K562 (cell line): ENCODE results near the gene PUDP.
"Not testable (repeated sequence)": the region's sequence is repeated elsewhere in the genome, so short reads cannot be mapped to it uniquely, and the experiment has no call there.

Source experiments
- FOS ChIP-seq: IDR thresholded peaks from 3 replicates; pipeline ENCODE4 v1.6.1; 2011; ENCODE audit not compliant: insufficient read length; ENCODE audit errors: extremely low read depth
- HCFC1 ChIP-seq: IDR thresholded peaks from 2 replicates; pipeline ENCODE4 v1.6.1; 2012; ENCODE audit warnings: low read depth, low read length, improper control_type of control experiment
- HNRNPH1 ChIP-seq: fragments of 200-400 bp; formaldehyde crosslinking; optimal IDR thresholded peaks from 2 replicates; pipeline ENCODE3; 2017; ENCODE audit warnings: low read depth, mild to moderate bottlenecking, low read length, moderate library complexity
- NFIC ChIP-seq: fragments of 450-650 bp; IDR thresholded peaks from 2 replicates; pipeline ENCODE4 v1.6.1; 2017; ENCODE audit warnings: mild to moderate bottlenecking, inconsistent platforms
- ZNF764 ChIP-seq: fragments of 250-450 bp; sonication (Bioruptor Pico); IDR thresholded peaks from 2 replicates; pipeline ENCODE4 v1.4.0; 2020; ENCODE audit warnings: low read depth, mild to moderate bottlenecking, moderate library complexity
- TF ChIP-seq, protein P1 (sequence below), 3 experiments: fragments of 200-800 bp in 1 of 3; fragments of 250-450 bp in 1 of 3; fragments of 450-650 bp in 1 of 3; sonication (Bioruptor Pico) in 1 of 3; sonication (Bioruptor generic) in 1 of 3; formaldehyde crosslinking in 1 of 3; IDR thresholded peaks; 2 replicates each; pipeline versions ENCODE4 v1.6.1 to v1.8.0; 2016 to 2022; ENCODE audit warnings: mild to moderate bottlenecking in 2 of 3, missing genetic modification characterization in 2 of 3, missing compliant biosample characterization in 1 of 3, moderate library complexity in 1 of 3
- TF ChIP-seq, protein P2 (sequence below), 3 experiments: IDR thresholded peaks in 2 of 3; conservative IDR thresholded peaks in 1 of 3; 2 replicates each; pipeline ENCODE4 v1.5.1; 2011 to 2012; ENCODE audit warnings: low read length in 3 of 3, mild to moderate bottlenecking in 3 of 3, control low read depth in 2 of 3, improper control_type of control experiment in 1 of 3, inconsistent platforms in 1 of 3, low read depth in 1 of 3, mixed read lengths in 1 of 3, moderate library complexity in 1 of 3; ENCODE audit not compliant: insufficient read depth in 2 of 3
- TF ChIP-seq, protein P3 (sequence below): sonication (generic); formaldehyde crosslinking; IDR thresholded peaks from 2 replicates; pipeline ENCODE4 v1.8.0; 2022; ENCODE audit warnings: mild to moderate bottlenecking, missing genetic modification reagents
- TF ChIP-seq, protein P4 (sequence below): fragments of 450-650 bp; IDR thresholded peaks from 2 replicates; pipeline ENCODE4 v1.6.1; 2017; ENCODE audit warnings: antibody characterized with exemption, mild to moderate bottlenecking
- TF ChIP-seq, protein P5 (sequence below): sonication (generic); formaldehyde crosslinking; IDR thresholded peaks from 2 replicates; pipeline ENCODE4 v1.8.0; 2022; ENCODE audit warnings: mild to moderate bottlenecking, missing genetic modification reagents, borderline replicate concordance

DNA sequence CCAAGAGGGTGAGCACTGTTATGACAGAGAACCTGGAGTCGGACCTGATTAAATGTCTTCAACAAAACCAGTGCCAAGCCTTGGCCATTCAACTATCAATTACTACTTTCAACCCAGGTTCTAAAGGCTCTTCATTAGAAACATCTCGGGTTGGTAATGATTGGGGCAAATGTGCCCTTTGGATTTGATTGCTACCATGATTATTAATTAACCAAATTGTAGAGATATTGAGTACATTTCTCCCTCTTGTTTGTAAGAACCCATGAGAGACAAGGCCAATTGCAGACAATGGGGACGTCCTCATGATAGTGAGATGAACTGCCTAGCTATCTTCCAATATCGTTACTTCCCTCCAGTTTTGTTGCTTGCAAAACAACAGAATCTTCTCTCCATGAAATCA, 137.1 kb downstream of the PUDP start:
- not testable (repeated sequence) for TF ChIP-seq HCFC1; NFIC; FOS; ZNF764 (CRISPR knock-in tag); HNRNPH1
- TF ChIP-seq, protein P1, sequence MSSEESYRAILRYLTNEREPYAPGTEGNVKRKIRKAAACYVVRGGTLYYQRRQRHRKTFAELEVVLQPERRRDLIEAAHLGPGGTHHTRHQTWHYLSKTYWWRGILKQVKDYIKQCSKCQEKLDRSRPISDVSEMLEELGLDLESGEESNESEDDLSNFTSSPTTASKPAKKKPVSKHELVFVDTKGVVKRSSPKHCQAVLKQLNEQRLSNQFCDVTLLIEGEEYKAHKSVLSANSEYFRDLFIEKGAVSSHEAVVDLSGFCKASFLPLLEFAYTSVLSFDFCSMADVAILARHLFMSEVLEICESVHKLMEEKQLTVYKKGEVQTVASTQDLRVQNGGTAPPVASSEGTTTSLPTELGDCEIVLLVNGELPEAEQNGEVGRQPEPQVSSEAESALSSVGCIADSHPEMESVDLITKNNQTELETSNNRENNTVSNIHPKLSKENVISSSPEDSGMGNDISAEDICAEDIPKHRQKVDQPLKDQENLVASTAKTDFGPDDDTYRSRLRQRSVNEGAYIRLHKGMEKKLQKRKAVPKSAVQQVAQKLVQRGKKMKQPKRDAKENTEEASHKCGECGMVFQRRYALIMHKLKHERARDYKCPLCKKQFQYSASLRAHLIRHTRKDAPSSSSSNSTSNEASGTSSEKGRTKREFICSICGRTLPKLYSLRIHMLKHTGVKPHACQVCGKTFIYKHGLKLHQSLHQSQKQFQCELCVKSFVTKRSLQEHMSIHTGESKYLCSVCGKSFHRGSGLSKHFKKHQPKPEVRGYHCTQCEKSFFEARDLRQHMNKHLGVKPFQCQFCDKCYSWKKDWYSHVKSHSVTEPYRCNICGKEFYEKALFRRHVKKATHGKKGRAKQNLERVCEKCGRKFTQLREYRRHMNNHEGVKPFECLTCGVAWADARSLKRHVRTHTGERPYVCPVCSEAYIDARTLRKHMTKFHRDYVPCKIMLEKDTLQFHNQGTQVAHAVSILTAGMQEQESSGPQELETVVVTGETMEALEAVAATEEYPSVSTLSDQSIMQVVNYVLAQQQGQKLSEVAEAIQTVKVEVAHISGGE (CRISPR knock-in tag; IDR thresholded peaks at IDR 0.05), result not testable (repeated sequence)
- TF ChIP-seq, protein P2, sequence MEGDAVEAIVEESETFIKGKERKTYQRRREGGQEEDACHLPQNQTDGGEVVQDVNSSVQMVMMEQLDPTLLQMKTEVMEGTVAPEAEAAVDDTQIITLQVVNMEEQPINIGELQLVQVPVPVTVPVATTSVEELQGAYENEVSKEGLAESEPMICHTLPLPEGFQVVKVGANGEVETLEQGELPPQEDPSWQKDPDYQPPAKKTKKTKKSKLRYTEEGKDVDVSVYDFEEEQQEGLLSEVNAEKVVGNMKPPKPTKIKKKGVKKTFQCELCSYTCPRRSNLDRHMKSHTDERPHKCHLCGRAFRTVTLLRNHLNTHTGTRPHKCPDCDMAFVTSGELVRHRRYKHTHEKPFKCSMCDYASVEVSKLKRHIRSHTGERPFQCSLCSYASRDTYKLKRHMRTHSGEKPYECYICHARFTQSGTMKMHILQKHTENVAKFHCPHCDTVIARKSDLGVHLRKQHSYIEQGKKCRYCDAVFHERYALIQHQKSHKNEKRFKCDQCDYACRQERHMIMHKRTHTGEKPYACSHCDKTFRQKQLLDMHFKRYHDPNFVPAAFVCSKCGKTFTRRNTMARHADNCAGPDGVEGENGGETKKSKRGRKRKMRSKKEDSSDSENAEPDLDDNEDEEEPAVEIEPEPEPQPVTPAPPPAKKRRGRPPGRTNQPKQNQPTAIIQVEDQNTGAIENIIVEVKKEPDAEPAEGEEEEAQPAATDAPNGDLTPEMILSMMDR (IDR thresholded peaks at IDR 0.05 in 2 of 3, conservative IDR thresholded peaks at IDR 0.05 in 1 of 3; ENCODE audit: insufficient read depth in 2 of 3, low read depth in 1 of 3, low read length in 3 of 3), result not testable (repeated sequence)
- TF ChIP-seq, protein P3, sequence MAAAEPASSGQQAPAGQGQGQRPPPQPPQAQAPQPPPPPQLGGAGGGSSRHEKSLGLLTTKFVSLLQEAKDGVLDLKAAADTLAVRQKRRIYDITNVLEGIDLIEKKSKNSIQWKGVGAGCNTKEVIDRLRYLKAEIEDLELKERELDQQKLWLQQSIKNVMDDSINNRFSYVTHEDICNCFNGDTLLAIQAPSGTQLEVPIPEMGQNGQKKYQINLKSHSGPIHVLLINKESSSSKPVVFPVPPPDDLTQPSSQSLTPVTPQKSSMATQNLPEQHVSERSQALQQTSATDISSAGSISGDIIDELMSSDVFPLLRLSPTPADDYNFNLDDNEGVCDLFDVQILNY (CRISPR knock-in tag), result not testable (repeated sequence)
- TF ChIP-seq, protein P4, sequence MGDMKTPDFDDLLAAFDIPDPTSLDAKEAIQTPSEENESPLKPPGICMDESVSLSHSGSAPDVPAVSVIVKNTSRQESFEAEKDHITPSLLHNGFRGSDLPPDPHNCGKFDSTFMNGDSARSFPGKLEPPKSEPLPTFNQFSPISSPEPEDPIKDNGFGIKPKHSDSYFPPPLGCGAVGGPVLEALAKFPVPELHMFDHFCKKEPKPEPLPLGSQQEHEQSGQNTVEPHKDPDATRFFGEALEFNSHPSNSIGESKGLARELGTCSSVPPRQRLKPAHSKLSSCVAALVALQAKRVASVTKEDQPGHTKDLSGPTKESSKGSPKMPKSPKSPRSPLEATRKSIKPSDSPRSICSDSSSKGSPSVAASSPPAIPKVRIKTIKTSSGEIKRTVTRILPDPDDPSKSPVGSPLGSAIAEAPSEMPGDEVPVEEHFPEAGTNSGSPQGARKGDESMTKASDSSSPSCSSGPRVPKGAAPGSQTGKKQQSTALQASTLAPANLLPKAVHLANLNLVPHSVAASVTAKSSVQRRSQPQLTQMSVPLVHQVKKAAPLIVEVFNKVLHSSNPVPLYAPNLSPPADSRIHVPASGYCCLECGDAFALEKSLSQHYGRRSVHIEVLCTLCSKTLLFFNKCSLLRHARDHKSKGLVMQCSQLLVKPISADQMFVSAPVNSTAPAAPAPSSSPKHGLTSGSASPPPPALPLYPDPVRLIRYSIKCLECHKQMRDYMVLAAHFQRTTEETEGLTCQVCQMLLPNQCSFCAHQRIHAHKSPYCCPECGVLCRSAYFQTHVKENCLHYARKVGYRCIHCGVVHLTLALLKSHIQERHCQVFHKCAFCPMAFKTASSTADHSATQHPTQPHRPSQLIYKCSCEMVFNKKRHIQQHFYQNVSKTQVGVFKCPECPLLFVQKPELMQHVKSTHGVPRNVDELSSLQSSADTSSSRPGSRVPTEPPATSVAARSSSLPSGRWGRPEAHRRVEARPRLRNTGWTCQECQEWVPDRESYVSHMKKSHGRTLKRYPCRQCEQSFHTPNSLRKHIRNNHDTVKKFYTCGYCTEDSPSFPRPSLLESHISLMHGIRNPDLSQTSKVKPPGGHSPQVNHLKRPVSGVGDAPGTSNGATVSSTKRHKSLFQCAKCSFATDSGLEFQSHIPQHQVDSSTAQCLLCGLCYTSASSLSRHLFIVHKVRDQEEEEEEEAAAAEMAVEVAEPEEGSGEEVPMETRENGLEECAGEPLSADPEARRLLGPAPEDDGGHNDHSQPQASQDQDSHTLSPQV, result not testable (repeated sequence)
- TF ChIP-seq, protein P5, sequence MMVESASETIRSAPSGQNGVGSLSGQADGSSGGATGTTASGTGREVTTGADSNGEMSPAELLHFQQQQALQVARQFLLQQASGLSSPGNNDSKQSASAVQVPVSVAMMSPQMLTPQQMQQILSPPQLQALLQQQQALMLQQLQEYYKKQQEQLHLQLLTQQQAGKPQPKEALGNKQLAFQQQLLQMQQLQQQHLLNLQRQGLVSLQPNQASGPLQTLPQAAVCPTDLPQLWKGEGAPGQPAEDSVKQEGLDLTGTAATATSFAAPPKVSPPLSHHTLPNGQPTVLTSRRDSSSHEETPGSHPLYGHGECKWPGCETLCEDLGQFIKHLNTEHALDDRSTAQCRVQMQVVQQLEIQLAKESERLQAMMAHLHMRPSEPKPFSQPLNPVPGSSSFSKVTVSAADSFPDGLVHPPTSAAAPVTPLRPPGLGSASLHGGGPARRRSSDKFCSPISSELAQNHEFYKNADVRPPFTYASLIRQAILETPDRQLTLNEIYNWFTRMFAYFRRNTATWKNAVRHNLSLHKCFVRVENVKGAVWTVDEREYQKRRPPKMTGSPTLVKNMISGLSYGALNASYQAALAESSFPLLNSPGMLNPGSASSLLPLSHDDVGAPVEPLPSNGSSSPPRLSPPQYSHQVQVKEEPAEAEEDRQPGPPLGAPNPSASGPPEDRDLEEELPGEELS (CRISPR knock-in tag), result not testable (repeated sequence)
